Caco-2 (cell line): Measurements from ENCODE around the gene ADAMTSL1. TPM values are rescaled to one million over a fixed set of nuclear protein-coding genes. Genes with fewer than 3 reads are reported as not detected.

ENCODE experiments used
- BruUV-seq: library from RNA; stranded (reverse); fragments of 400-500 nt; replicated peaks from 2 replicates; lab custom pipeline; 2021; lab: Mats Ljungman, UMichigan
- CTCF ChIA-PET: fragments of 300-600 bp; sonication (Branson Sonifier 250); formaldehyde crosslinking; loops from one replicate; lab custom pipeline; 2022; ENCODE audit warnings: antibody characterized with exemption; lab: Charles Lee
- POLR2A ChIA-PET: fragments of 300-600 bp; sonication (Branson Sonifier 250); formaldehyde crosslinking; loops from one replicate; lab custom pipeline; 2022; ENCODE audit warnings: antibody characterized with exemption; lab: Charles Lee
- DNase-seq, 2 experiments: peaks; one replicate each; pipeline versions ENCODE4 v3.0.0 to v3.0.0-alpha.2; 2020 to 2022
- H3K27me3 ChIP-seq: replicated peaks from 2 replicates; pipeline ENCODE4 v1.6.0; 2011; ENCODE audit warnings: low read length; ENCODE audit not compliant: control insufficient read depth, insufficient read depth
- H3K36me3 ChIP-seq: 2 replicates; pipeline ENCODE4 v1.5.1; 2011; ENCODE audit warnings: low read length; ENCODE audit not compliant: control insufficient read depth, insufficient read depth
- H3K4me1 ChIP-seq: fragments of 250-450 bp; sonication (Bioruptor Pico); 2 replicates; pipeline ENCODE4 v1.5.1; 2020; ENCODE audit warnings: mild to moderate bottlenecking
- H3K4me3 ChIP-seq: 2 replicates; pipeline ENCODE4 v1.5.1; 2011; ENCODE audit warnings: low read depth, mild to moderate bottlenecking, control low read depth, low read length
- H3K9me3 ChIP-seq: fragments of 250-450 bp; sonication (Bioruptor Pico); 2 replicates; pipeline ENCODE4 v1.5.1; 2020; ENCODE audit warnings: mild to moderate bottlenecking, moderate library complexity
- H3K27ac Mint-ChIP-seq: one replicate; pipeline ENCODE4 v1.8.0; 2022; ENCODE audit warnings: mixed read lengths; ENCODE audit not compliant: unreplicated experiment
- H3K27me3 Mint-ChIP-seq: one replicate; pipeline ENCODE4 v1.8.0; 2022; ENCODE audit warnings: mixed read lengths; ENCODE audit not compliant: insufficient read depth, unreplicated experiment
- H3K36me3 Mint-ChIP-seq: one replicate; pipeline ENCODE4 v1.8.0; 2022; ENCODE audit warnings: mild to moderate bottlenecking, mixed read lengths; ENCODE audit not compliant: insufficient read depth, unreplicated experiment
- H3K4me1 Mint-ChIP-seq: one replicate; pipeline ENCODE4 v1.8.0; 2022; ENCODE audit warnings: low read depth, mixed read lengths; ENCODE audit not compliant: unreplicated experiment
- H3K4me3 Mint-ChIP-seq: one replicate; pipeline ENCODE4 v1.8.0; 2022; ENCODE audit warnings: mild to moderate bottlenecking, moderate library complexity, mixed read lengths; ENCODE audit not compliant: unreplicated experiment
- H3K9me3 Mint-ChIP-seq: one replicate; pipeline ENCODE4 v1.8.0; 2022; ENCODE audit warnings: mixed read lengths; ENCODE audit not compliant: unreplicated experiment
- intact Hi-C: fragments of 100-400 bp; cut with micrococcal nuclease; formaldehyde crosslinking; loops from one replicate; pipeline ENCODE4 v1.10.0; 2022; ENCODE audit not compliant: unreplicated experiment
- total RNA-seq: library from RNA; stranded (reverse); gene quantifications from 2 replicates; pipeline ENCODE4 v1.2.3, GENCODE V29; 2022
- TF ChIP-seq, protein P1 (sequence below), 2 experiments: fragments of 200-600 bp in 1 of 2; IDR thresholded peaks; 1 replicate in 1 of 2; 2 replicates in 1 of 2; pipeline versions ENCODE4 v1.5.1 to v1.8.0; 2011 to 2022; ENCODE audit warnings: antibody characterized with exemption in 1 of 2, control low read depth in 1 of 2, inconsistent platforms in 1 of 2, low read depth in 1 of 2, low read length in 1 of 2, mild to moderate bottlenecking in 1 of 2, moderate library complexity in 1 of 2; ENCODE audit not compliant: insufficient read depth in 1 of 2, severe bottlenecking in 1 of 2, unreplicated experiment in 1 of 2

ADAMTSL1 gene
- total RNA-seq, 1 experiment from 2014 or later, result not detected

DNA sequence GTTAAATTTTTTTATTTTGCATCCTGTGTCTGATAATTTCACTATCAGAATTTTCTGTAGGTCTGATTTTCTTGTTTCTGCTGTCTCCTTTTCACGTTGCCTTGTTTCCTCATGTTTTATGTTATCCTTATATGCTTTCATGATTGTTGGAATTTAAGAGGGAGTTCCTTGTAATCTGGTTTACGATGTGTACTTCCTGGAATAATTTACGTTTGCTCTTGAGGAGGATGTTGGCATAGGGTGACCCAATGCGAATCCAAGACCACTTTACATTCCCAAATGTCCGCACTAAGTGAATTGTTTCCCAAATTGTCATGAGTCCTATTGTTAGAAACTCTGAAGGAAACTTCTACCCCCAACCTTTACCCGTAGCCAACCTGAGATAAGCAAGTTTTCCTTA is 80.3 kb downstream of the ADAMTSL1 start:
- Mint-ChIP-seq H3K9me3 (no peaks in the 10 kb centered on the region), H3K4me1 (no peaks in the 10 kb centered on the region), H3K4me3 (no peak overlapping the region), H3K27me3 (peaks cover 4% of the 10 kb centered on the region), H3K27ac (no peak overlapping the region), H3K36me3 (no peaks in the 10 kb centered on the region)
- no peak overlapping the region for H3K4me3 ChIP-seq
- POLR2A ChIA-PET, result no interaction called here
- no peaks in the 10 kb centered on the region for H3K9me3 ChIP-seq
- CTCF ChIA-PET, result no interaction called here
- no peaks in the 10 kb centered on the region for H3K27me3 ChIP-seq
- intact Hi-C loops, result no loop called here
- TF ChIP-seq, protein P1, sequence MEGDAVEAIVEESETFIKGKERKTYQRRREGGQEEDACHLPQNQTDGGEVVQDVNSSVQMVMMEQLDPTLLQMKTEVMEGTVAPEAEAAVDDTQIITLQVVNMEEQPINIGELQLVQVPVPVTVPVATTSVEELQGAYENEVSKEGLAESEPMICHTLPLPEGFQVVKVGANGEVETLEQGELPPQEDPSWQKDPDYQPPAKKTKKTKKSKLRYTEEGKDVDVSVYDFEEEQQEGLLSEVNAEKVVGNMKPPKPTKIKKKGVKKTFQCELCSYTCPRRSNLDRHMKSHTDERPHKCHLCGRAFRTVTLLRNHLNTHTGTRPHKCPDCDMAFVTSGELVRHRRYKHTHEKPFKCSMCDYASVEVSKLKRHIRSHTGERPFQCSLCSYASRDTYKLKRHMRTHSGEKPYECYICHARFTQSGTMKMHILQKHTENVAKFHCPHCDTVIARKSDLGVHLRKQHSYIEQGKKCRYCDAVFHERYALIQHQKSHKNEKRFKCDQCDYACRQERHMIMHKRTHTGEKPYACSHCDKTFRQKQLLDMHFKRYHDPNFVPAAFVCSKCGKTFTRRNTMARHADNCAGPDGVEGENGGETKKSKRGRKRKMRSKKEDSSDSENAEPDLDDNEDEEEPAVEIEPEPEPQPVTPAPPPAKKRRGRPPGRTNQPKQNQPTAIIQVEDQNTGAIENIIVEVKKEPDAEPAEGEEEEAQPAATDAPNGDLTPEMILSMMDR (IDR thresholded peaks at IDR 0.05; ENCODE audit: insufficient read depth in 1 of 2, low read depth in 1 of 2, low read length in 1 of 2, severe bottlenecking in 1 of 2, unreplicated experiment in 1 of 2), result no peak
- H3K4me1 ChIP-seq, result no peaks in the 10 kb centered on the region
- no peak for DNase-seq
- H3K36me3 ChIP-seq, result no peaks in the 10 kb centered on the region
- no TSS peak for BruUV-seq

DNA sequence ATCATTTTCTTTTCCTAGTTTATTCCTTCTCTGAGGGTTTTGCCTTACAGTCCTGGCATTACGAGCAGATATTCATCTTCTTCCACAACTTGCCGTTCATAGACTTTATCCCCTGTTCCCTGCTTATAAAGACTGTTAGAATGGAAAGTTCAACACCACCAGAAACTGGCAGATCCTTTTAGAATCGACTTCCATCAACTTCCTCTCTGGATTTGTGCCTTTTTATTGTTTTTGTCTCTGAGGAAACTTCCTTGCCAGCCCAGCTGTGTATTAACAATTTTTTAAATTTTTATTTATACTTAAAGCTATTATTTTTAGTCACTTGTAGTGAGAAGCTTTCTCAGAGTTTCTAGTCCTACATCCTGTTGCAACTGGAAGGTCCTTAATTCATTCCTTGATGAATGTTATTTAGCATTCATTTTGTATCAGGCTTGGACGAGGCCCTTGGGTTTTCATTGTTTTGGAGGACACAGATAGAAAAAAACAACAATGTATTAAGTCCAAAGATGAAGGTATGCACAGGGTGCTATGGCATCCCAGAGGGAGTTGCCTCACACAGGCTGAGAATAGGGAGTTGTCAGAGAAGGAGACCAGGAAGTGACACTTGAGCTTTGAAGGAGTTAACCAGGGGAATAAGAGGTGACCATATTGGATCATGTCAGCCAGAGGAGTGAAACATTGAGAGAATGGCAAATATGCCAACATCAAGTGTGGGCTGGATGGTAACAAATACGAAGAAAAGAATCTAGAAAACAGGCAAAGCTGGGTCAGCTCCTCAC is 81.3 kb downstream of the ADAMTSL1 start:
- H3K4me3 Mint-ChIP-seq, result no peak overlapping the region
- intact Hi-C loops, result no loop called here
- BruUV-seq, result no TSS peak
- Histone ChIP-seq H3K4me3 (no peak overlapping the region), H3K4me1 (no peaks in the 10 kb centered on the region), H3K9me3 (no peaks in the 10 kb centered on the region), H3K36me3 (no peaks in the 10 kb centered on the region), H3K27me3 (no peaks in the 10 kb centered on the region)
- H3K27ac Mint-ChIP-seq, result no peak overlapping the region
- TF ChIP-seq, protein P1 (IDR thresholded peaks at IDR 0.05; ENCODE audit: insufficient read depth in 1 of 2, low read depth in 1 of 2, low read length in 1 of 2, severe bottlenecking in 1 of 2, unreplicated experiment in 1 of 2), result no peak
- DNase-seq, result no peak
- ChIA-PET POLR2A (no interaction called here), CTCF (interaction anchor here (0.6 kb wide), 1 partner anchor 40 kb away, joined by 5 read pairs; no protein-coding TSS in a partner anchor)
- no peaks in the 10 kb centered on the region for H3K4me1 Mint-ChIP-seq
- no peaks in the 10 kb centered on the region for H3K9me3 Mint-ChIP-seq
- no peaks in the 10 kb centered on the region for H3K36me3 Mint-ChIP-seq
- H3K27me3 Mint-ChIP-seq, result peaks cover 4% of the 10 kb centered on the region

DNA sequence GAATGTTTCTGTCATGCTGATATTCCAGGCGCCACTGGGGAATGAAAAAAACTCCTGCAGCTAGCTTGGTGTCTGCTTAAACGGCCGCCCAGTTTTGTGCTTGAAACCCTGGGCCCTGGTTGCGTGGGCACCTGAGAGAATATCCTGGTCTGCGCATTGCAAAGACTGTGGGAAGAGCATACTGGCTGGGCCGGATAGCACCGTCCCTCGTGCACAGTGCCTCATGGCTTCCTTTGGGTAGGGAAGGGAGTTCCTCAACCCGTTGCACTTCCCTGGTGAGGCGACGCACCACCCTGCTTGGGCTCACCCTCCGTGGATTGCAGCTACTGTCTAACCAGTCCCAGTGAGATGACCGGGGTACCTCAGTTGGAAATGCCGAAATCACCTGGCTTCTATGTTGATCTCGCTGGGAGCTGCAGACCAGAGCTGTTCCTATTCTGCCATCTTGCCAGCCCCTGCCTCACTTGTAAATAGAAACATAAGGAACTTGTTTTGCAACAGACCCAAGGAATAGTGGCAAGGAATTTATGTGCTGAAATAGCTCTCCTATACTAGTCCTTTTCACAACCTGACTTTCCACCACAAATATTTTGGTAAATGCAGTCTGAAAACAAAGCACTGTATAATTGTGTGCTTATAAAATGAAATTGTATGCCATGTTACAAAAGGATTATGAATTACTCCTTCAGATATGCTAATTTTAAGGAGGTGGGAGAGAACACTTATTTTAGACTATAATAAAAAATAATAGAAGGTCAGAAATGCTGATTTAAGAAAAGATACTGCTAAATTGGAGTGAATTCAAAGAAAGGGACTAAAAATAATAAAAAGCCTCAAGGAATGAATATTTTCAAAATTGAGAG is 90.3 kb downstream of the ADAMTSL1 start:
- Mint-ChIP-seq H3K9me3 (peaks cover 8% of the 10 kb centered on the region), H3K27ac (no peak overlapping the region), H3K4me3 (no peak overlapping the region), H3K4me1 (no peaks in the 10 kb centered on the region), H3K27me3 (peaks cover 6% of the 10 kb centered on the region), H3K36me3 (no peaks in the 10 kb centered on the region)
- TF ChIP-seq, protein P1 (IDR thresholded peaks at IDR 0.05; ENCODE audit: insufficient read depth in 1 of 2, low read depth in 1 of 2, low read length in 1 of 2, severe bottlenecking in 1 of 2, unreplicated experiment in 1 of 2), result no peak
- no TSS peak for BruUV-seq
- no peaks in the 10 kb centered on the region for H3K27me3 ChIP-seq
- H3K36me3 ChIP-seq, result no peaks in the 10 kb centered on the region
- ChIA-PET CTCF (no interaction called here), POLR2A (no interaction called here)
- intact Hi-C loops, result no loop called here
- no peak for DNase-seq
- no peaks in the 10 kb centered on the region for H3K4me1 ChIP-seq
- H3K9me3 ChIP-seq, result no peaks in the 10 kb centered on the region
- no peak overlapping the region for H3K4me3 ChIP-seq
